A673 (cell line): ENCODE data around the gene SAMD4B.

Experiments
- CTCF ChIP-seq: fragments of 300-800, 200-600 bp; sonication (generic); conservative IDR thresholded peaks from 2 replicates; pipeline ENCODE4 v1.5.1; 2017; ENCODE audit warnings: low read depth, mild to moderate bottlenecking, antibody characterized with exemption, low read length, moderate library complexity, mixed read lengths
- EZH2 ChIP-seq: fragments of 200-600 bp; sonication (generic); IDR thresholded peaks from 2 replicates; pipeline ENCODE4 v1.6.1; 2017; ENCODE audit warnings: borderline replicate concordance, low read depth, mild to moderate bottlenecking, mixed read lengths, antibody characterized with exemption, low read length; ENCODE audit not compliant: poor library complexity, severe bottlenecking

GRCh38 chr19:39377373-39378362 lies 35.4 kb downstream of the SAMD4B start:
- TF ChIP-seq CTCF (no peak), EZH2 (no peak)
